ENCODE data around the gene LSAMP.

The LSAMP gene

GRCh38 chr3:115899535-115899934, 545.8 kb downstream of the LSAMP start:
- DNase-seq (no peak), ATAC-seq (ENCODE audit: insufficient read depth, low read depth) (no peak)
- no peaks in the 10 kb centered on the region for H3K79me2 ChIP-seq (ENCODE audit: insufficient read depth, low read length)
- H3K4me2 ChIP-seq (ENCODE audit: insufficient read depth, low read length): no peak overlapping the region
- TF ChIP-seq, protein P1, sequence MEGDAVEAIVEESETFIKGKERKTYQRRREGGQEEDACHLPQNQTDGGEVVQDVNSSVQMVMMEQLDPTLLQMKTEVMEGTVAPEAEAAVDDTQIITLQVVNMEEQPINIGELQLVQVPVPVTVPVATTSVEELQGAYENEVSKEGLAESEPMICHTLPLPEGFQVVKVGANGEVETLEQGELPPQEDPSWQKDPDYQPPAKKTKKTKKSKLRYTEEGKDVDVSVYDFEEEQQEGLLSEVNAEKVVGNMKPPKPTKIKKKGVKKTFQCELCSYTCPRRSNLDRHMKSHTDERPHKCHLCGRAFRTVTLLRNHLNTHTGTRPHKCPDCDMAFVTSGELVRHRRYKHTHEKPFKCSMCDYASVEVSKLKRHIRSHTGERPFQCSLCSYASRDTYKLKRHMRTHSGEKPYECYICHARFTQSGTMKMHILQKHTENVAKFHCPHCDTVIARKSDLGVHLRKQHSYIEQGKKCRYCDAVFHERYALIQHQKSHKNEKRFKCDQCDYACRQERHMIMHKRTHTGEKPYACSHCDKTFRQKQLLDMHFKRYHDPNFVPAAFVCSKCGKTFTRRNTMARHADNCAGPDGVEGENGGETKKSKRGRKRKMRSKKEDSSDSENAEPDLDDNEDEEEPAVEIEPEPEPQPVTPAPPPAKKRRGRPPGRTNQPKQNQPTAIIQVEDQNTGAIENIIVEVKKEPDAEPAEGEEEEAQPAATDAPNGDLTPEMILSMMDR (IDR thresholded peaks at IDR 0.05; ENCODE audit: borderline replicate concordance, extremely low read depth, low read length, poor library complexity, severe bottlenecking): no peak
- TF ChIP-seq EZH2 (IDR thresholded peaks at IDR 0.05; ENCODE audit: borderline replicate concordance, low read depth, low read length, severe bottlenecking): no peak
- no peak overlapping the region for H3K4me3 ChIP-seq (ENCODE audit: low read depth in 1 of 2, low read length in 2 of 2)
- no peak overlapping the region for H3K27ac ChIP-seq (ENCODE audit: low read length)
- H3K36me3 ChIP-seq (ENCODE audit: insufficient read depth, low read length): no peaks in the 10 kb centered on the region
- H3K4me1 ChIP-seq (ENCODE audit: insufficient read depth, low read length): no peaks in the 10 kb centered on the region
- no peak overlapping the region for H3K9ac ChIP-seq (ENCODE audit: low read depth, low read length)
- no peaks in the 10 kb centered on the region for H4K20me1 ChIP-seq (ENCODE audit: insufficient read depth, low read length)
- H3K27me3 ChIP-seq (ENCODE audit: insufficient read depth, low read length, poor library complexity): no peaks in the 10 kb centered on the region
- H3K9me3 ChIP-seq (ENCODE audit: insufficient read depth, low read length, severe bottlenecking): no peaks in the 10 kb centered on the region
- H2AFZ ChIP-seq (ENCODE audit: low read depth, low read length): no peak overlapping the region

DNA sequence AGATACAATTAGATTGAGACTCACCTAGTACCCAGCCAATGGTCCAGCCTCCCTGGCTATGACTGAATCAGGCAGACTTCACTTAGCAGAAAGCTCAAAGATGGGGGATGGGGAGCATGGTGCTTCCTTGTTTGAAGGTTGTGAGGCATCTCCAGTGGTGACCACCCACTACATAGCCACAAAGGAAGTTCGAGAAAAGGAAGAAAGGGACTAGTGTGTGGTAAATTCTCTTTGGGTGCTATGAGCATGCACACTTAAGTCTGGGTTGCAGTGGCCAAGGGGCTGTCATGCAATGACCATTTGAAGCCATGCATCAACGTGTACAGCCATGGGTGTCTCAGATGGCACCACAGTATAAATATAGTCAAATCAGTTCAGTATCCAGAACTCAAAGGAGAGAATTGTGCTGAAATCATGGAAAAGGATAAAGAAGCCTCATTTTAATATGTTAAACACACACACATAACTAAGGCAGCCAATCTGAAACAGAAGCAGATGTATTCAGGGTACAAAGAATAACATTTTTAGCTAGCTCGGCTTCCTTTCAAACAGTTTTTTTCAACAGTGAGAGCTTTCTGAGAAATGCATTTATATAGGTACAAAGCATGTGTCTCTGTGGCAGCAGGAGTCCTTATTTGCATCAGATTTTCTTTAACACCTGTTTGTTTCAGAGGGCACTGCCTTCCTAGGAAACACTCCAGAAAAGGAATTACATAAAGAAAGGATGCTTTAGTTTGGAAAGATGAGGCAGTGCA, 546.5 kb downstream of the LSAMP start:
- Histone ChIP-seq H3K27ac (ENCODE audit: low read length) (no peak overlapping the region), H3K4me1 (ENCODE audit: insufficient read depth, low read length) (no peaks in the 10 kb centered on the region), H3K79me2 (ENCODE audit: insufficient read depth, low read length) (no peaks in the 10 kb centered on the region), H3K36me3 (ENCODE audit: insufficient read depth, low read length) (no peaks in the 10 kb centered on the region), H3K4me2 (ENCODE audit: insufficient read depth, low read length) (no peak overlapping the region), H3K4me3 (ENCODE audit: low read depth in 1 of 2, low read length in 2 of 2) (no peak overlapping the region), H3K27me3 (ENCODE audit: insufficient read depth, low read length, poor library complexity) (no peaks in the 10 kb centered on the region), H2AFZ (ENCODE audit: low read depth, low read length) (no peak overlapping the region), H3K9ac (ENCODE audit: low read depth, low read length) (no peak overlapping the region), H4K20me1 (ENCODE audit: insufficient read depth, low read length) (no peaks in the 10 kb centered on the region), H3K9me3 (ENCODE audit: insufficient read depth, low read length, severe bottlenecking) (no peaks in the 10 kb centered on the region)
- ATAC-seq (ENCODE audit: insufficient read depth, low read depth): no peak
- no peak for DNase-seq
- TF ChIP-seq, protein P1 (IDR thresholded peaks at IDR 0.05; ENCODE audit: borderline replicate concordance, extremely low read depth, low read length, poor library complexity, severe bottlenecking): no peak
- no peak for TF ChIP-seq EZH2 (IDR thresholded peaks at IDR 0.05; ENCODE audit: borderline replicate concordance, low read depth, low read length, severe bottlenecking)

- ATAC-seq (ENCODE audit: insufficient read depth, low read depth) (no peak), DNase-seq (no peak)
- TF ChIP-seq, protein P1 (IDR thresholded peaks at IDR 0.05; ENCODE audit: borderline replicate concordance, extremely low read depth, low read length, poor library complexity, severe bottlenecking): no peak
- no peak for TF ChIP-seq EZH2 (IDR thresholded peaks at IDR 0.05; ENCODE audit: borderline replicate concordance, low read depth, low read length, severe bottlenecking)
- H3K9ac ChIP-seq (ENCODE audit: low read depth, low read length): no peak overlapping the region
- H2AFZ ChIP-seq (ENCODE audit: low read depth, low read length): no peak overlapping the region
- H3K27me3 ChIP-seq (ENCODE audit: insufficient read depth, low read length, poor library complexity): no peaks in the 10 kb centered on the region
- H3K36me3 ChIP-seq (ENCODE audit: insufficient read depth, low read length): no peaks in the 10 kb centered on the region
- no peak overlapping the region for H3K4me3 ChIP-seq (ENCODE audit: low read depth in 1 of 2, low read length in 2 of 2)
- no peaks in the 10 kb centered on the region for H4K20me1 ChIP-seq (ENCODE audit: insufficient read depth, low read length)
- no peak overlapping the region for H3K4me2 ChIP-seq (ENCODE audit: insufficient read depth, low read length)
- no peak overlapping the region for H3K27ac ChIP-seq (ENCODE audit: low read length)
- H3K4me1 ChIP-seq (ENCODE audit: insufficient read depth, low read length): no peaks in the 10 kb centered on the region
- H3K9me3 ChIP-seq (ENCODE audit: insufficient read depth, low read length, severe bottlenecking): no peaks in the 10 kb centered on the region
- no peaks in the 10 kb centered on the region for H3K79me2 ChIP-seq (ENCODE audit: insufficient read depth, low read length)
Observed at GRCh38 chr3:115891006-115891636, 554.2 kb downstream of the LSAMP start.

Data from DND-41 (cell line).